GM19463 (cell line): ENCODE data around the gene VOPP1.
"Not testable (repeated sequence)": the region's sequence is repeated elsewhere in the genome, so short reads cannot be mapped to it uniquely, and the experiment has no call there.

Experiments
- ATAC-seq: cut with Tn5 transposase; IDR thresholded peaks from one replicate; pipeline ENCODE4 v1.9.1; 2021; ENCODE audit warnings: mild to moderate bottlenecking, moderate library complexity; ENCODE audit not compliant: unreplicated experiment

Gene VOPP1

GRCh38 chr7:55473932-55474331, 98.4 kb downstream of the VOPP1 start:
- no peak for ATAC-seq

GRCh38 chr7:55472928-55473725, 99.2 kb downstream of the VOPP1 start:
- ATAC-seq, result no peak

- ATAC-seq, result not testable (repeated sequence)
These were observed 99.9 kb downstream of the VOPP1 start for GRCh38 chr7:55472406-55472805.

GRCh38 chr7:55471594-55471993, 100.7 kb downstream of the VOPP1 start:
- ATAC-seq, result not testable (repeated sequence)

- no peak for ATAC-seq
These were observed 102.0 kb downstream of the VOPP1 start for GRCh38 chr7:55470261-55470660.

- no peak for ATAC-seq
These were observed 102.6 kb downstream of the VOPP1 start for GRCh38 chr7:55469721-55470120.

GRCh38 chr7:55469271-55469681, 103.0 kb downstream of the VOPP1 start:
- ATAC-seq, result no peak

- ATAC-seq, result no peak
These were observed 103.8 kb downstream of the VOPP1 start for GRCh38 chr7:55468495-55468894.

- no peak for ATAC-seq
These were observed 105.2 kb downstream of the VOPP1 start for GRCh38 chr7:55467047-55467593.

GRCh38 chr7:55465691-55466090, 106.6 kb downstream of the VOPP1 start:
- no peak for ATAC-seq

- ATAC-seq, result no peak
These were observed 107.9 kb downstream of the VOPP1 start for GRCh38 chr7:55464422-55464821.

- ATAC-seq, result no peak
These were observed 108.5 kb downstream of the VOPP1 start for GRCh38 chr7:55463686-55464262.

GRCh38 chr7:55458351-55458750, 114.0 kb downstream of the VOPP1 start:
- ATAC-seq, result no peak

GRCh38 chr7:55457801-55458200, 114.5 kb downstream of the VOPP1 start:
- no peak for ATAC-seq

- ATAC-seq, result no peak
These were observed 119.3 kb downstream of the VOPP1 start for GRCh38 chr7:55452971-55453370.

- no peak for ATAC-seq
These were observed 122.2 kb downstream of the VOPP1 start for GRCh38 chr7:55449992-55450535.

- ATAC-seq, result no peak
These were observed 122.9 kb downstream of the VOPP1 start for GRCh38 chr7:55449205-55449991.

- no peak for ATAC-seq
These were observed 123.8 kb downstream of the VOPP1 start for GRCh38 chr7:55448526-55448925.

GRCh38 chr7:55444786-55445185, 127.5 kb downstream of the VOPP1 start:
- no peak for ATAC-seq

GRCh38 chr7:55441774-55442522, 130.4 kb downstream of the VOPP1 start:
- ATAC-seq, result no peak
